Natural killer cell (primary cell): ENCODE measurements around the gene EOGT. TPM values are rescaled to one million over a fixed set of nuclear protein-coding genes. Genes with fewer than 3 reads are reported as not detected.

Experiments used
- ATAC-seq, 3 donors: fragments of 150-1000 bp in 2 of 3; fragments of 200-7000 bp in 1 of 3; cut with Tn5 transposase; 1 replicate in 1 of 3; 2 replicates in 2 of 3; pipeline ENCODE4 v1.10.0; 2021; ENCODE audit warnings: mild to moderate bottlenecking in 2 of 3, moderate library complexity in 2 of 3
- DNase-seq, 2 donors: peaks; one replicate each; pipeline versions ENCODE4 v3.0.0 to v3.0.0-alpha.2; 2013 to 2021; ENCODE audit warnings: mixed read lengths in 1 of 2
- H3K27ac ChIP-seq: one replicate; pipeline ENCODE4 v1.5.1; 2013; ENCODE audit warnings: mild to moderate bottlenecking, low read length
- H3K27me3 ChIP-seq: one replicate; pipeline ENCODE4 v1.6.1; 2013; ENCODE audit warnings: low read length; ENCODE audit not compliant: control insufficient read depth, insufficient read depth
- H3K36me3 ChIP-seq: one replicate; pipeline ENCODE4 v1.6.1; 2013; ENCODE audit warnings: low read length; ENCODE audit not compliant: control insufficient read depth, insufficient read depth
- H3K4me1 ChIP-seq: one replicate; pipeline ENCODE4 v1.6.1; 2013; ENCODE audit warnings: low read length; ENCODE audit not compliant: control insufficient read depth, insufficient read depth
- H3K4me3 ChIP-seq: one replicate; pipeline ENCODE4 v1.5.1; 2013; ENCODE audit warnings: low read length
- H3K9me3 ChIP-seq: one replicate; pipeline ENCODE4 v1.6.1; 2013; ENCODE audit warnings: low read length; ENCODE audit not compliant: control insufficient read depth, insufficient read depth
- H3K27ac Mint-ChIP-seq, 2 donors: one replicate each; pipeline ENCODE4 v1.8.0; 2022; ENCODE audit warnings: mild to moderate bottlenecking in 2 of 2, mixed read lengths in 2 of 2, moderate library complexity in 1 of 2
- H3K27me3 Mint-ChIP-seq, 2 donors: one replicate each; pipeline ENCODE4 v1.8.0; 2022; ENCODE audit warnings: low read depth in 2 of 2, mixed read lengths in 2 of 2
- H3K36me3 Mint-ChIP-seq: one replicate; pipeline ENCODE4 v1.8.0; 2022; ENCODE audit warnings: mixed read lengths
- H3K4me1 Mint-ChIP-seq, 2 donors: one replicate each; pipeline ENCODE4 v1.8.0; 2022; ENCODE audit warnings: mixed read lengths in 2 of 2
- H3K4me3 Mint-ChIP-seq: one replicate; pipeline ENCODE4 v1.8.0; 2022; ENCODE audit warnings: mild to moderate bottlenecking, moderate library complexity, mixed read lengths
- H3K9me3 Mint-ChIP-seq, 2 donors: one replicate each; pipeline ENCODE4 v1.8.0; 2022; ENCODE audit warnings: mixed read lengths in 2 of 2
- CTCF ChIP-seq: fragments of 200-600 bp; IDR thresholded peaks from one replicate; pipeline ENCODE4 v1.8.0; 2022; ENCODE audit warnings: antibody characterized with exemption
- WGBS: methylation state at CpG from one replicate; pipeline ENCODE4 v1.1.7; 2013; ENCODE audit warnings: missing lambda C conversion rate; ENCODE audit not compliant: insufficient coverage; 5-methylcytosine and 5-hydroxymethylcytosine counted together
- intact Hi-C: fragments of 100-400 bp; cut with micrococcal nuclease; formaldehyde crosslinking; loops from one replicate; pipeline ENCODE4 v1.14.2; 2022
- total RNA-seq, 4 donors: library from RNA; stranded (reverse); fragments of 120-200 nt in 1 of 4; gene quantifications; one replicate each; pipeline versions ENCODE4 v1.2.3 to v1.2.4, GENCODE V29; 2013 to 2022

EOGT gene
- total RNA-seq, 3 donors from 2014 or later (not counting 1 experiment from before 2014, with no cell fraction given), result 8.4 to 11.6 (median 10.8) TPM

- Histone ChIP-seq H3K4me1 (peaks cover 7% of the 10 kb centered on the region), H3K27ac (no peak overlapping the region), H3K36me3 (peaks cover 11% of the 10 kb centered on the region), H3K9me3 (no peaks in the 10 kb centered on the region), H3K4me3 (no peak overlapping the region), H3K27me3 (no peaks in the 10 kb centered on the region)
- intact Hi-C loops, result no loop called here
- Mint-ChIP-seq H3K9me3 (no peaks in the 10 kb centered on the region), H3K4me3 (no peak overlapping the region), H3K27ac (no peak overlapping the region), H3K27me3 (no peaks in the 10 kb centered on the region), H3K4me1 (peaks cover 6 to 13% of the 10 kb centered on the region in 2 donors), H3K36me3 (peaks cover 6% of the 10 kb centered on the region)
- no peak for TF ChIP-seq CTCF
- DNase-seq, result no peak
- WGBS, result 100% methylated on average over 2 of the region's 2 CpGs
- no peak for ATAC-seq
These were observed 3.4 kb upstream of the EOGT start for GRCh38 chr3:69016901-69017300.

GRCh38 chr3:69016102-69016501, 2.6 kb upstream of the EOGT start:
- Mint-ChIP-seq H3K4me1 (peaks cover 6 to 13% of the 10 kb centered on the region in 2 donors), H3K27me3 (no peaks in the 10 kb centered on the region), H3K9me3 (no peaks in the 10 kb centered on the region), H3K36me3 (peaks cover 6% of the 10 kb centered on the region), H3K27ac (no peak overlapping the region), H3K4me3 (no peak overlapping the region)
- DNase-seq (no peak), ATAC-seq (no peak)
- intact Hi-C loops, result no loop called here
- Histone ChIP-seq H3K27me3 (no peaks in the 10 kb centered on the region), H3K27ac (no peak overlapping the region), H3K4me1 (peaks cover 7% of the 10 kb centered on the region), H3K4me3 (no peak overlapping the region), H3K36me3 (peaks cover 7% of the 10 kb centered on the region), H3K9me3 (no peaks in the 10 kb centered on the region)
- no peak for TF ChIP-seq CTCF
- WGBS, result 92% methylated on average over 4 of the region's 4 CpGs

GRCh38 chr3:69014022-69014580, 617 bp upstream of the EOGT start:
- Histone ChIP-seq H3K27me3 (no peaks in the 10 kb centered on the region), H3K4me1 (peaks cover 7% of the 10 kb centered on the region), H3K4me3 (peak overlapping the region; percentile 89), H3K36me3 (peaks cover 7% of the 10 kb centered on the region), H3K27ac (peak overlapping the region; percentile 9), H3K9me3 (no peaks in the 10 kb centered on the region)
- TF ChIP-seq CTCF, result no peak
- no peak for DNase-seq
- 10% methylated on average over 10 of the region's 11 CpGs for WGBS
- Mint-ChIP-seq H3K9me3 (no peaks in the 10 kb centered on the region), H3K27ac (peak overlapping the region; percentile 57 to 82), H3K36me3 (peaks cover 6% of the 10 kb centered on the region), H3K4me1 (peaks cover 6 to 13% of the 10 kb centered on the region in 2 donors), H3K4me3 (peak overlapping the region; percentile 84), H3K27me3 (no peaks in the 10 kb centered on the region)
- intact Hi-C loops, result no loop called here
- no peak for ATAC-seq

- Mint-ChIP-seq H3K4me3 (peak overlapping the region; percentile 92), H3K9me3 (no peaks in the 10 kb centered on the region), H3K27me3 (no peaks in the 10 kb centered on the region), H3K36me3 (peaks cover 6% of the 10 kb centered on the region), H3K4me1 (peaks cover 6 to 16% of the 10 kb centered on the region in 2 donors), H3K27ac (peak overlapping the region; percentile 41 to 82)
- H3K9me3 ChIP-seq, result no peaks in the 10 kb centered on the region
- DNase-seq, result peak; percentile 18 to 55
- H3K4me1 ChIP-seq, result peaks cover 7% of the 10 kb centered on the region
- no peak for ATAC-seq
- peak overlapping the region; percentile 26 for H3K4me3 ChIP-seq
- peaks cover 7% of the 10 kb centered on the region for H3K36me3 ChIP-seq
- WGBS, result 7% methylated on average over 36 of the region's 36 CpGs
- no peak overlapping the region for H3K27ac ChIP-seq
- no peak for TF ChIP-seq CTCF
- intact Hi-C loops, result no loop called here
- no peaks in the 10 kb centered on the region for H3K27me3 ChIP-seq
These were observed 658 bp downstream of the EOGT start for GRCh38 chr3:69012800-69013252.
